Measurements from ENCODE around the gene NPTX1.

- TF ChIP-seq CTCF (IDR thresholded peaks at IDR 0.05; ENCODE audit: insufficient read depth, low read length, poor library complexity, severe bottlenecking) (no peak), EZH2phosphoT487 (conservative IDR thresholded peaks at IDR 0.05; ENCODE audit: low read length) (no peak)
Observed at GRCh38 chr17:80481284-80482057, 5.1 kb upstream of the NPTX1 start.
